Activated CD8-positive, alpha-beta memory T cell treated with anti-CD3 and anti-CD28 coated beads for 36 hours (primary cell): Measurements from ENCODE around the gene AMOTL2. TPM values are rescaled to one million over a fixed set of nuclear protein-coding genes. Genes with fewer than 3 reads are reported as not detected.

ENCODE experiments used
- CTCF ChIA-PET: fragments of 350-600 bp; sonication (Branson Sonifier 250); formaldehyde crosslinking; loops from one replicate; lab custom pipeline; 2021; ENCODE audit warnings: antibody characterized with exemption; lab: Charles Lee
- POLR2A ChIA-PET: fragments of 350-600 bp; sonication (Branson Sonifier 250); formaldehyde crosslinking; loops from one replicate; lab custom pipeline; 2021; ENCODE audit warnings: antibody characterized with exemption; lab: Charles Lee
- total RNA-seq, 2 experiments: library from RNA; stranded (reverse); gene quantifications; one replicate each; pipeline ENCODE4 v1.2.3, GENCODE V29; 2021

AMOTL2 gene
- total RNA-seq, 2 experiments from 2014 or later = not detected

DNA sequence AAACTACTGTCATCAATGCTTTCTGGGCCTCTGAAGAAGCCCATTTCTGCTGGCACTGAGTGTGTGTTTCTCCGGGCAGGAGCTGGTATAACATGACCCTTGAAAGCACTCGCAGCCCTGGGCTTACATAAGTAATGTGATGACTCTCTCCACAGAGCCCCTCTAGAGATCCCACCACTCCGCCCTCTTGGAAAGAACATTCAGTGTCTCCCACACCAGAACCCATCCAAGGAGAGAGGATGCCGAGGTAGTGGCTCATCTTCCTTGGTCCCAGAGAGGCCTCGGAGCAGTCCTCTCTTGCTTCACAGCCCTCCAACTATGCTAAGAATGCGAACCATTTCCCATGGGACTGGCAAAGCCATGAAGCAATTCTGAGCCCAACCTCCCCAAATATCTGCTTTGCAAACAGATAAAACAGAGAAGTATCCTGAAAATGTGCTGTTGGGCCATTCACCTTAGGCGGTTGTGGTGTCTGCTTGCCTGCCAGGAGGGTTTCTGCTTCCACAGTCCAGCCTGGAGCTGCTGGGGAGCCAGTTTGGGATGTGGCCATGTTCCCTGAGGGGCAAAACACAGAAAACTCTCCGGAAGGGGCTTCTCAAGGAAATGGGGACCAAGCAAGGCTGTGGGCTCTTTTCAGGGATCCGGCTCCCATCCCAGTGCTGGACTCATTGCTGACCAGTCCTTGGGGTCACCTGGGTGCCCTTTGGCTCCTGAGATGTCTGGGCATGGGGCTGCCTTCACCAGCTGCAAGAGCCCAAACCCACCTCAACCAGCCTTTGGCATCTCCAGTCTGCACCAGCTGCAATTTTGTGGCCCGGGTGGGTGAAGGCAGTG, 47.3 kb downstream of the AMOTL2 start:
- ChIA-PET CTCF (no interaction called here), POLR2A (no interaction called here)

GRCh38 chr3:134326126-134326525, 48.1 kb downstream of the AMOTL2 start:
- POLR2A ChIA-PET = no interaction called here
- CTCF ChIA-PET = no interaction called here

DNA sequence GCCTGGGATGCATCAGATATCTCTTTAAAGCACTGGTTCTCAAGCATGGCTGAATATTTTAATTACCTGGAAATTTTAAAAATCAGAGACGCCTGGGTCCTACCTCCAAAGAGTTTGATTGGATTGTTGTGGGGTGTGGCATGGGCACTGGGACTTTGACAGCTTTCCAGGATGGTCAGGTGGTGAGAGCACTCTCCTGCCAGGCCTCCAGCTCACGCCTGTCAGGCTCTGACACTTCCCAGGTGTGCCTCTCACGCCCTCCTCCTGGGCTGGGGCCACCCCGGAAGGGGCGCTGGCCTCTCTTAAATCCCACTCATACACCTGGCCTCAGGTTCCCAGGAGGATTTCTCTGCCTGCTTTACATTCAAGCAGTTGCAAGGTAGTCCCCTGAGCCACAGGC, 48.5 kb downstream of the AMOTL2 start:
- POLR2A ChIA-PET = no interaction called here
- CTCF ChIA-PET = no interaction called here

DNA sequence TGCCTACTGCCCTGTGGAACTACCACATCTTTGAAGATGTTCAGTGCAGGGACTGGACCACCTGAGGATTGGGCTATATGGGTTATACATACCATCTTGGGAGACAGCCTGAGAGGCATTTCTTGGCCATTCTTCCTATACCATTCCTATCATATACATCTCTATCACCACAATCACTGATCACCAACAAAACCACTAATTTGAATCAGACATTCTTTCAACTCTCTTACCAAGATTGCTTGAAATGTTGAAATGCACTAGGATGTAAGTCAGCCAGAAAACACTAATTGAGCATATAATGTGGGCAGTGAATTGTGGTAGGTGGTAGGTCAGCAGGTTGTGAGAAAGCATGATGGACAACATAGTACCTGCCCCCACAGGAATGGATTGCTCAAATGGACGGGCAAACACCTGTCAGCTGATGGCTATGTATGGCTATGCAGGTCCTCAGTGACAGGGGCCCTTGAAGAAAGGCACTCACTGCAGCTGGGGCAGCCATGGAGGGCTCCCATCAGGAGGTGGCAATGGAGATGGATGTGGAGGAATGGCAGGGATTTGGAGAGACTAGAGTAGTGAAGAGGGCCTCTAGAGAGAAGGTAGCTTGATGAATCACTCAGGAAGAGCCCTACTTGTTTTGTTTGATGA, 49.1 kb downstream of the AMOTL2 start:
- CTCF ChIA-PET = no interaction called here
- POLR2A ChIA-PET = no interaction called here

DNA sequence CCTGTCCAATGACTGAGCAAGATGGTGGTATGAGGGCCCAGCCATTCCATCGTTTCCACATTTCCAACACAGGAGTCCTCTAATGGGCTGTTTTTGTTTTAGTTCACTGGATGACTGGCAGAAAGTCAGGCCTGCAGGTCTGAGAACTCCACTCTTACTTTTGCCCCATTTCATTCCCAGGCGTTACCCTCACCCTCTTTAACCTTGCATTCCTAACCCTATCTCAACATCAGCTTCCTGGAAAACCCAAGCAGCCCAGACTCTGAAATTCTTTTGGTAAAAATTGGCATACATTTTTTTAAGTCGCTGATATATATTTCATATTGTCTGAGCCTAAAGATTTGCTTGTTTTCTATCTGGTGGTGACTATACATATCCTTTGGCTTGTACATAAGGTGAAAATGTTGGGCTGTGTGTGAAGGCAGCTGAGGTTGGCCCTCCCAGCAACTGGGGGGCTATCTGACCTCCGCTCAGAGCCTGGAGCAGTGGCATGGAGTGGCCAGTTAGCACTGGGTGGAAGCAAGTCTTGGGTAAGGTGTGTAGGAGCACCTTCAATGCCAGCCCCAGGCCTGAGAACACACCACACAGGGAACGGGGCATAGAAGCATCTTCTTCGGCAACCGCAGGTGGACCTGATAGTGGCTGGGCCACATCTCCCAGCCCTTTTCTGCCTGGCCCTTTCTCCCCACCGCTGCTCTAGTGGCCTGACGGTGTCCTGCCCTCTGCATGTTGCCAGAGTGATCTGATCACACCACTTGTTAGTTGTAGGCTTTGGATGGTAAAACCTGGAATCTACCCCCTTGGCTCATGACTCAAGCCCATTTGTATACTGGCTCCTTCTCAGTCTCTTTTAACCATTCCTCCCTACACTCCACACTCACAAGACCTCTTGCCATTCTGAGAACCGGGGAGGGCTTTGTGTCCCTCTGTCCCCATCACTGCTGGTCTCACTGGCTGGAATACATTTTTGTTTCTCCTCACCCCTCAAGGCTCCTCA, 50.0 kb downstream of the AMOTL2 start:
- CTCF ChIA-PET = no interaction called here

GRCh38 chr3:134322286-134322685, 52.0 kb downstream of the AMOTL2 start:
- ChIA-PET POLR2A (no interaction called here), CTCF (interaction anchor here (0.9 to 1.0 kb wide), 2 partner anchors 13 to 153 kb away, joined by 3 to 4 read pairs; no protein-coding TSS in a partner anchor)

More for the DNA sequence above, 50.0 kb downstream of the AMOTL2 start:
- POLR2A ChIA-PET = no interaction called here

DNA sequence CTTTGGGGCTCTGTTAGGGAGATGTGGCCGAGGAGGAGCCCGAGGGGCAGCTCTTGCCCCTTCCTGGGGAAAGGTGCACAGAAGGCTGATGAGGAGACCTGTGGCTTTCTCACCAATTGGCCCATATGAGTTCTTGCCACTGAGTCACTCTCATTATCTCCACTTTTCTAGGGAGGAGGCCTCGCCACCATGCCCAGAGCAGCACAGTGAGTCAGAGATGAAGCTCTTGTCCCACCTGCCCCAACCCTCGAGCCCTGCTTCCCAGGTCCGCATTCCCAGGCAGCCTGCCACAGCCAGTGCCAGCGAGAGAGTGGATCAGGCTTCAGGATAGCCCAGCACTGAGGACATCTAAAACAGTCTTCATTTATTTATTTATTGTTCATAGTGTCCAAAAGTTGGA, 53.5 kb downstream of the AMOTL2 start:
- POLR2A ChIA-PET = no interaction called here
- CTCF ChIA-PET = interaction anchor here (0.7 kb wide), 1 partner anchor 50 kb away, joined by 3 read pairs; no protein-coding TSS in a partner anchor

DNA sequence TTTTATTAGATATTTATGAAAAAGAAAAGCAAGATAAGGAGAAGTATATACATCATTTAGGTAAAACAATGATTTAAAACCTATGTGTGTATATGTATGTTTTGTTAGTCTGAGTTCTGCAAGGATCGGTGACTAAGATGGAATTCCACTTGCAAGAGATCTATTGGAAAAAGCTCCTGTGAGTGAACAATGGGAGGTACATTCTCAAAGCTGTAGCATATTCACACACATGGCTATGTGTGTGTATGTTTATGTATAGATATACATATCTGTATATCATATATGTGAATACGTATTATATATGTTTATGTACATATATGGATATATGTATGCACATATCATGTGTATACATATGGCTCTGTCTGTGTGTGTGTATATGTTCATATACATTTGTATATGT, 54.3 kb downstream of the AMOTL2 start:
- CTCF ChIA-PET = no interaction called here

GRCh38 chr3:134318166-134318565, 56.1 kb downstream of the AMOTL2 start:
- ChIA-PET POLR2A (no interaction called here), CTCF (no interaction called here)

More for the DNA sequence above, 54.3 kb downstream of the AMOTL2 start:
- POLR2A ChIA-PET = no interaction called here

DNA sequence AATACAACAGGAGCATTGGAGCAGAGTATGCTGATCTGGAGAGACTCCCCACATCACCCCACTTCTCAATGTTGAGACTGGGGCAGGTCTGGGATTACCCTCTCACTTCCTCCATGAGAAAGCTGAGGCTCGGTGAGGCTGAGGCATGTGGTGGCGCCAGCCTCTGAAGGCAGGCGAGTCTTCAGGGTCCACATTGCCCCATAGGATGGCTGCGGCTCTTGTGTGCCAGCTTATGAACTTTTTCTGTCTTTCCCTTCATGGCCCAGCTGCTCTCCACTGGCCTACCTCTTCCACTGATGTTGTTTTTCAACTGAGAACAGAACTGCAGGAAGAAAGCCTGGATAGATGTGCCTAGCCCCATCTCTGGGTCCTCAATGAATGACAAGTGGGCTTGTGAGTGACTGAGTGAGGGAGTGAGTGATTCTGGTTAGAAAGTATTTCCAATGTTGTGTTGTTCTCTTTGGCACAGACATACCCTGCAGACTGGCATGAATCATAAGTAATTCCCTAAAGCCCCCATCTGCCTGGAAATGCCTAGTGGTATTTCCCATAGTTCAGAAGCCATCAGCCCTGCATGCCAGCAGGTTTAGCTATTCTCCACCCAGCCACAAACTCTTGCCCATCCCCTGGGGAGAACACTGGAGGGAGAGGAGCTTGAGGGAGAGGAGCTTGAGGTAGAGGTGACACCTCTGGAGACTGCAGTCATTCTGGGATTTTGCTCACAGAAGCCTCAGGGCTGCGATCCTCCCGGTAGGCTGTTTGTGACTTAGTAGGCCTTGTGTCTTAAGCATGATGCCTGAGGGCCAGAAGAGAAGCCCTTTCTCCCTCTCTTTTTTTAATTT, 56.9 kb downstream of the AMOTL2 start:
- CTCF ChIA-PET = interaction anchor here (1.7 kb wide), 1 partner anchor 156 kb away, joined by 4 read pairs; no protein-coding TSS in a partner anchor
- POLR2A ChIA-PET = no interaction called here

GRCh38 chr3:134315286-134316106, 58.8 kb downstream of the AMOTL2 start:
- ChIA-PET CTCF (interaction anchor here (1.0 to 1.7 kb wide), 2 partner anchors 10 to 158 kb away, joined by 3 to 4 read pairs; no protein-coding TSS in a partner anchor), POLR2A (no interaction called here)

DNA sequence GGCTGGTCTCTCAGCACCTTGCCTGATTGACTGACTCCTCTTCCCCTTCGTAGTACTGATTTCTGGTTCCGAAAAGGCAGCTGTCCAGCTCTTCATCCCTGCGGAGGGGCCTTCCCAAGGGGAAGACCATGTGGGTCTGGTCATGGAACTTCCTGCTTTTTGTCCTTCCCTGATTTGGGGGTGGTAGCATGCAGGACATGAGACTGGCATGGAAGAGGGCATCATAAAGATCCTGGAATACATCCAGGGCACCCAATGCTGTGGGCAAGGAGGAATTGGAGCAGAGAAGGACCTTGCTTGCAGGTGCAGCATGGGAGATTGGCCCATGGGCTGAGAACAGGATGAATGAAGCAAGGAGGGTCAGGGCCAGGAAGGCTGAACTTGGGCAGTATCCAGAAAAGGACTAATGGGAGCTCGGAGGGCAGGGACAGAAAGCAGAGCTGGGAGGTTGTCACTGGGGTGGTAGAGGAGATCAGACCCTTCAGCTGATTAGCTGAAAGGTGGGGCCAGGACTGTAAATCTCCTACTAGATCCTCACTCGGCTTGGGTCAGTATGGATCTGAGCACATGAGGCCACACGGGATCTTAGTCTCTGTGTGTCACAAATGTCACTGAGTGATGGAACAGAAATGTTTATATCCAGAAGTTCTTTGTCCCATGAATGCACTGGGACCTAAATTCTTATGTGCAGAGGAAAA, 59.5 kb downstream of the AMOTL2 start:
- CTCF ChIA-PET = interaction anchor here (1.0 kb wide), 1 partner anchor 9 kb away, joined by 3 read pairs; no protein-coding TSS in a partner anchor

GRCh38 chr3:134313847-134314587, 60.2 kb downstream of the AMOTL2 start:
- POLR2A ChIA-PET = no interaction called here
- CTCF ChIA-PET = interaction anchor here (0.7 kb wide), 1 partner anchor 160 kb away, joined by 3 read pairs; no protein-coding TSS in a partner anchor

More for the DNA sequence above, 59.5 kb downstream of the AMOTL2 start:
- POLR2A ChIA-PET = no interaction called here

- POLR2A ChIA-PET = no interaction called here
These were observed 61.1 kb downstream of the AMOTL2 start for GRCh38 chr3:134312873-134313846.

More at GRCh38 chr3:134312873-134313846, 61.1 kb downstream of the AMOTL2 start:
- CTCF ChIA-PET = interaction anchor here (0.7 to 0.9 kb wide), 2 partner anchors 161 kb away, joined by 3 to 4 read pairs; no protein-coding TSS in a partner anchor
